Measurements from ENCODE around the gene ZIC3.

ZIC3 gene

GRCh38 chrX:137574102-137574783 lies 8.3 kb downstream of the ZIC3 start:
- DNase-seq (ENCODE audit: low read depth), result no peak

- DNase-seq (ENCODE audit: low read depth), result no peak
These were observed 8.9 kb downstream of the ZIC3 start for GRCh38 chrX:137574784-137575293.

GRCh38 chrX:137575596-137576255 lies 9.8 kb downstream of the ZIC3 start:
- no peak for DNase-seq (ENCODE audit: low read depth)

GRCh38 chrX:137587151-137587550 lies 21.2 kb downstream of the ZIC3 start:
- DNase-seq (ENCODE audit: low read depth), result no peak

- DNase-seq (ENCODE audit: low read depth), result no peak
These were observed 34.8 kb downstream of the ZIC3 start for GRCh38 chrX:137600769-137601168.
